Body of pancreas (tissue), 4 donors: Measurements from ENCODE around the gene ZNF493. TPM values are rescaled to one million over a fixed set of nuclear protein-coding genes. Genes with fewer than 3 reads are reported as not detected.
A peak's percentile ranks its signal among the peaks of the same experiment; 100 is the strongest.

Experiments
- ATAC-seq: fragments of 150-250 bp; one replicate; pipeline ENCODE4 v1.9.1; 2016
- DNase-seq, 4 donors: peaks; one replicate each; pipeline ENCODE4 v3.0.0-alpha.2; 2019
- H3K27ac ChIP-seq, 4 donors: fragments of 200-600 bp; sonication (generic); 1 replicate in 3 of 4; 2 replicates in 1 of 4; pipeline versions ENCODE4 v1.5.1 to v1.6.1; 2016 to 2019; ENCODE audit warnings: mild to moderate bottlenecking in 1 of 4, mixed read lengths in 1 of 4, moderate library complexity in 1 of 4
- H3K27me3 ChIP-seq, 2 donors: fragments of 200-600 bp; sonication (generic); one replicate each; pipeline ENCODE4 v1.6.0; 2016; ENCODE audit warnings: mild to moderate bottlenecking in 1 of 2
- H3K36me3 ChIP-seq, 2 donors: fragments of 200-600 bp; sonication (generic); replicated peaks in 1 of 2; 2 replicates each; pipeline ENCODE4 v1.5.1; 2016; ENCODE audit warnings: low read depth in 2 of 2; ENCODE audit not compliant: insufficient read depth in 1 of 2
- H3K4me1 ChIP-seq: fragments of 200-600 bp; sonication (generic); one replicate; pipeline ENCODE4 v1.6.0; 2016
- H3K4me3 ChIP-seq, 2 donors: fragments of 200-600 bp; sonication (generic); 1 replicate in 1 of 2; 2 replicates in 1 of 2; pipeline ENCODE4 v1.5.1; 2016 to 2019
- H3K9me3 ChIP-seq, 3 donors: fragments of 200-600 bp; sonication (generic); 1 replicate in 2 of 3; 2 replicates in 1 of 3; pipeline ENCODE4 v1.5.1; 2016
- CTCF ChIP-seq, 7 experiments: fragments of 450-650 bp in 4 of 7; fragments of 200-600 bp in 3 of 7; sonication (generic) in 3 of 7; IDR thresholded peaks; one replicate each; pipeline ENCODE4 v1.5.1; 2016 to 2019; ENCODE audit warnings: antibody characterized with exemption in 7 of 7
- POLR2A ChIP-seq, 3 donors: fragments of 450-650 bp; IDR thresholded peaks; one replicate each; pipeline ENCODE4 v1.6.1; 2016; ENCODE audit warnings: antibody characterized with exemption in 3 of 3, mild to moderate bottlenecking in 2 of 3
- WGBS, 2 donors: methylation state at CpG; one replicate each; pipeline ENCODE4 v1.1.5; 2017; 5-methylcytosine and 5-hydroxymethylcytosine counted together
- intact Hi-C: fragments of 100-400 bp; cut with DNase I; formaldehyde crosslinking; loops from one replicate; pipeline ENCODE4 v1.15.1; 2023
- total RNA-seq, 2 donors: library from RNA; depleted of rRNA; stranded (reverse); fragments of >200 nt; gene quantifications; one replicate each; pipeline ENCODE4 v1.1.0, GENCODE V29; 2016

Gene ZNF493
- total RNA-seq, 2 donors from 2014 or later = 36.6 to 50.1 TPM

GRCh38 chr19:21463449-21464105, 66.6 kb downstream of the ZNF493 start:
- Histone ChIP-seq H3K4me1 (no peaks in the 10 kb centered on the region), H3K27ac (peak overlapping the region in 2 of 4 donors; percentile 5 to 10), H3K36me3 (no peaks in the 10 kb centered on the region), H3K4me3 (peak overlapping the region; percentile 25 to 36), H3K9me3 (no peaks in the 10 kb centered on the region), H3K27me3 (no peaks in the 10 kb centered on the region)
- ATAC-seq = peak; percentile 98
- peak in 2 of 3 donors; percentile 38 to 49 for TF ChIP-seq POLR2A (IDR thresholded peaks at IDR 0.05)
- TF ChIP-seq CTCF (IDR thresholded peaks at IDR 0.05) = no peak
- intact Hi-C loops = no loop called here
- WGBS, 2 donors = 3 to 7% methylated on average over 15 to 38 of the region's 38 CpGs
- peak; percentile 70 to 88 (median 78) for DNase-seq

GRCh38 chr19:21466627-21467026, 69.7 kb downstream of the ZNF493 start:
- 84 to 85% methylated on average over 5 to 8 of the region's 8 CpGs for WGBS, 2 donors
- intact Hi-C loops = no loop called here
- ATAC-seq = no peak

GRCh38 chr19:21468791-21469190, 71.9 kb downstream of the ZNF493 start:
- whole genome bisulfite sequencing, 2 donors = 78 to 89% methylated on average over 4 to 5 of the region's 5 CpGs
- H3K4me1 ChIP-seq = no peaks in the 10 kb centered on the region
- DNase-seq = peak in 2 of 4 donors; percentile 16 to 26

More at GRCh38 chr19:21466627-21467026, 69.7 kb downstream of the ZNF493 start:
- Histone ChIP-seq H3K4me3 (no peak overlapping the region), H3K36me3 (no peaks in the 10 kb centered on the region), H3K27ac (no peak overlapping the region), H3K27me3 (no peaks in the 10 kb centered on the region), H3K4me1 (no peaks in the 10 kb centered on the region), H3K9me3 (no peaks in the 10 kb centered on the region)
- no peak for TF ChIP-seq CTCF (IDR thresholded peaks at IDR 0.05)
- TF ChIP-seq POLR2A (IDR thresholded peaks at IDR 0.05) = no peak
- DNase-seq = no peak

GRCh38 chr19:21472507-21472906, 75.6 kb downstream of the ZNF493 start:
- no peak overlapping the region for H3K27ac ChIP-seq
- ATAC-seq (no peak), DNase-seq (no peak)
- no peaks in the 10 kb centered on the region for H3K36me3 ChIP-seq
- H3K9me3 ChIP-seq = no peaks in the 10 kb centered on the region
- H3K4me3 ChIP-seq = no peak overlapping the region
- H3K27me3 ChIP-seq = no peaks in the 10 kb centered on the region
- intact Hi-C loops = no loop called here
- H3K4me1 ChIP-seq = peaks cover 11% of the 10 kb centered on the region
- no peak for TF ChIP-seq POLR2A (IDR thresholded peaks at IDR 0.05)
- no peak for TF ChIP-seq CTCF (IDR thresholded peaks at IDR 0.05)

More at GRCh38 chr19:21468791-21469190, 71.9 kb downstream of the ZNF493 start:
- Histone ChIP-seq H3K36me3 (no peaks in the 10 kb centered on the region), H3K4me3 (no peak overlapping the region), H3K27me3 (no peaks in the 10 kb centered on the region), H3K27ac (no peak overlapping the region), H3K9me3 (no peaks in the 10 kb centered on the region)
- ATAC-seq = no peak
- intact Hi-C loops = no loop called here
- TF ChIP-seq POLR2A (IDR thresholded peaks at IDR 0.05) (no peak), CTCF (IDR thresholded peaks at IDR 0.05) (no peak)

DNA sequence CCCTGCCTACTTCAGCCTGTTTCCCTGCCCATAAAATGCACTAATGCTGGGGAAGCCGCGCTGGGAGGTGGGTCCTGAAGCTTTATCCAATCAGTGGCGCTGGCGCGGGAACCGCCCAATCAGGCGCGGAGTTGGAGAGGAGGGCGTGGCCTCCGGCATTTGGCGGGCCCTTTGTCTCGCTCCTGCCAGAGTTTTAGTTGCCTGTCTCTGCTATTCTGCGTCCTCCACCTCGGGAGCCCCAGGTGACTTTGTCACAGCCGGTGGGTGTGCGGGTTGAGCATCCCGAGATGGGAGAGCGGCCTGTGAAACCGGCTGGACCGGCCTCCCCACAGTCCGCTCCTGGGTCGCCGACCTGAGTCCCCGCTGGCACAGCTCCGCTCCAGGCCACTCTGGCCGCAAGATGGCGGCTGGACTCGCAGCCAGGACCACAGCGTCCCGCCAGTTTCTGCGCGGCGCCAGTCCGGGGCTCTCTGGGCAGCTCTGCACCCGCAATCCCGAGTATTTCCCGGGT, 77.8 kb downstream of the ZNF493 start:
- Histone ChIP-seq H3K27ac (no peak overlapping the region), H3K36me3 (no peaks in the 10 kb centered on the region), H3K9me3 (no peaks in the 10 kb centered on the region), H3K27me3 (no peaks in the 10 kb centered on the region), H3K4me1 (peaks cover 11% of the 10 kb centered on the region), H3K4me3 (peak overlapping the region; percentile 21 to 34)
- DNase-seq = peak; percentile 84 to 93 (median 90)
- intact Hi-C loops = no loop called here
- peak; percentile 100 for ATAC-seq
- 0 to 1% methylated on average over 3 to 37 of the region's 37 CpGs for WGBS, 2 donors
- TF ChIP-seq POLR2A (IDR thresholded peaks at IDR 0.05) (no peak), CTCF (IDR thresholded peaks at IDR 0.05) (peak in 2 of 7 experiments; percentile 8 to 21)
